Lower leg skin (tissue), 4 donors: Measurements from ENCODE around the gene CD99L2. TPM values are rescaled to one million over a fixed set of nuclear protein-coding genes. Genes with fewer than 3 reads are reported as not detected.
A peak's percentile ranks its signal among the peaks of the same experiment; 100 is the strongest.

Source experiments
- DNase-seq, 2 donors: peaks; one replicate each; pipeline ENCODE4 v3.0.0-alpha.2; 2019; ENCODE audit warnings: low spot score in 2 of 2
- H3K4me3 ChIP-seq: fragments of 200-600 bp; sonication (generic); 2 replicates; pipeline ENCODE4 v1.5.1; 2017; ENCODE audit warnings: mild to moderate bottlenecking, low read depth; ENCODE audit not compliant: poor library complexity, severe bottlenecking
- CTCF ChIP-seq, 3 donors: fragments of 450-650 bp; IDR thresholded peaks; one replicate each; pipeline ENCODE4 v1.5.1; 2016; ENCODE audit warnings: antibody characterized with exemption in 3 of 3, mild to moderate bottlenecking in 3 of 3, moderate library complexity in 2 of 3
- POLR2A ChIP-seq, 2 donors: fragments of 450-650 bp; IDR thresholded peaks; one replicate each; pipeline ENCODE4 v1.6.1; 2016 to 2017; ENCODE audit warnings: antibody characterized with exemption in 2 of 2, mild to moderate bottlenecking in 1 of 2, moderate library complexity in 1 of 2
- WGBS, 2 donors: methylation state at CpG; one replicate each; pipeline ENCODE4 v1.1.5; 2018; 5-methylcytosine and 5-hydroxymethylcytosine counted together
- intact Hi-C: fragments of 100-400 bp; cut with DNase I; formaldehyde crosslinking; loops from one replicate; pipeline ENCODE4 v1.15.0; 2023; ENCODE audit warnings: low total_unique reads
- total RNA-seq, 4 donors: library from RNA; depleted of rRNA; stranded (reverse); fragments of >200 nt; gene quantifications; one replicate each; pipeline ENCODE4 v1.1.0, GENCODE V29; 2016

Gene CD99L2
- total RNA-seq, 4 donors from 2014 or later, result 7.5 to 26.8 (median 17.3) TPM

DNA sequence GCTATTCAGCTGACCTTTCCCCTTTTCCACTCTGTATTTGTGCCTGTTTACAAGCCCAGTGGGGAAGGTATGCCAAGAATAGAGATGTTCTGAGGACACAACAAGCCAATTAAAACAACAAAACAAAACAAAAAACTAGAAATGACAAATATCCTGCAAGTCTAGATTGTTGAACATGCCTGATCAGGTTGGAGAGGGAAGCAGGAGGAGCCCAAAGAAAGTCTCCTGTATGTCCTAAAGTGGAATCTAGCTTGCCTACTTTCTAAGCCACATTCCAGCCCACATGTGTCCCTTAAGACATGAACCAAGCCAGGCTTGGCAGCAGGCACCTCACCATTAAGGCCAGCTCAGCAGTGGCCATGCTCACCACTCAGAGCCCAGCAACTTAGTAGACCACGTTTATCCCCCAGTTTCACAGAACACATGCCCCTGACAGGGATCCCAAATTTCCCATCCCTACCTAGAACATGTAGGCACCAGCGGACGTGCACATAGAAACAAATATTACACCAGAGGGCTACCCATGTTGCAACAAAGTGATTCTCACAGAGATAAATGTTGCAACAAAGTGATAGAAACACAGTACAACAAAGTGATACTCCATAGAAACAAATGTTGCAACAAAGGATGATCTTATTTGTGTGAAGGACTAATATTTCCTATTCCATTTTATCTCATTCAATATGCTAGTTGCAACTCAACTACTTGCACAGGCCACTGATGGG, 48.3 kb downstream of the CD99L2 start:
- intact Hi-C loops, result no loop called here
- H3K4me3 ChIP-seq, result no peak overlapping the region
- TF ChIP-seq POLR2A (IDR thresholded peaks at IDR 0.05) (no peak), CTCF (IDR thresholded peaks at IDR 0.05) (no peak)
- no peak for DNase-seq
- 54 to 65% methylated on average over 2 to 3 of the region's 3 CpGs for WGBS, 2 donors

GRCh38 chrX:150849486-150849885, 49.0 kb downstream of the CD99L2 start:
- H3K4me3 ChIP-seq, result no peak overlapping the region
- no peak for DNase-seq
- 92 to 100% methylated on average over 2 of the region's 2 CpGs for WGBS, 2 donors
- no peak for TF ChIP-seq POLR2A (IDR thresholded peaks at IDR 0.05)
- TF ChIP-seq CTCF (IDR thresholded peaks at IDR 0.05), result no peak
- intact Hi-C loops, result no loop called here

DNA sequence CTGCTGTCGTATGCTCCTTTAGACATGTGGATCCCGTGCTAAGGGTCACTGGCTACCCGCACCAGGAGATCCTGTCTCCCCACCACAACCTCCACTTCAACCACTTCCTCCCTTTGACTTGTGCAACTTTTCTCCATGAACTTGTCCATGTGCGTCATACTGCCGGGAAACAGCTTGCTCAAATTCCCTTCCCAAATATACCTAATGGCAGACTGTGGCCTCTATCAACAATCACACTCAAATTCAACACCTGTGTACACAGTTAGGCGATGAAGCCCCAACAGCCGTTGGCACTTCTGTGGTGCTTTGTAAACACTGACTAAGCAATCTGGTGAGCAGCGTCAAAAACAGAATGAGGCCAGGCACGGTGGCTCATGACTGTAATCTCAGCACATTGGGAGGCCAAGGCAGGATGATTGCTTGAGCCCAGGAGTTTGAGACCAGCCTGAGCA, 49.5 kb downstream of the CD99L2 start:
- intact Hi-C loops, result no loop called here
- TF ChIP-seq CTCF (IDR thresholded peaks at IDR 0.05), result no peak
- TF ChIP-seq POLR2A (IDR thresholded peaks at IDR 0.05), result no peak
- 67 to 82% methylated on average over 9 of the region's 9 CpGs for WGBS, 2 donors
- no peak overlapping the region for H3K4me3 ChIP-seq
- peak in 1 of 2 donors; percentile 13 for DNase-seq

DNA sequence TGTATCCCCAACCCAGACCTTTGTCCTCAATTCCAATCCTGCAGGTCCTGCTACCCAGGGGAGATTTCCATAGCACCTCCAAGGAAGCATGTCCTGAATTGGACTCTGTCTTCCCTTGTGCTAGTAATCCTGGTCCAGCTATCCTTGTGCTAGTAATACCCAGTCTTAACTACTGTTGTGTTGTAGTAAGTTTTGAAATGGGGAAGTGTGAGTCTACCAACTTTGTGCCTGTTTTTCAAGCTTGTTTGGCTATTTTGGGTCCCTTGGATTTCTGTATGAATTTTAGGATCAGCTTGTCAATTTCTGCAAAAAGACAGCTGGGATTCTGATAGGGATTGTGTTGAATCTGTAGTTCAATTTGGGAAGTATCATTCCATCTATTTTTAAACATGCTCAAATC, 51.4 kb downstream of the CD99L2 start:
- TF ChIP-seq POLR2A (IDR thresholded peaks at IDR 0.05) (no peak), CTCF (IDR thresholded peaks at IDR 0.05) (no peak)
- no peak overlapping the region for H3K4me3 ChIP-seq
- intact Hi-C loops, result no loop called here
- DNase-seq, result no peak

- no peak overlapping the region for H3K4me3 ChIP-seq
- TF ChIP-seq POLR2A (IDR thresholded peaks at IDR 0.05) (no peak), CTCF (IDR thresholded peaks at IDR 0.05) (no peak)
- intact Hi-C loops, result no loop called here
- no peak for DNase-seq
- 89 to 91% methylated on average over 5 of the region's 5 CpGs for WGBS, 2 donors
These were observed 52.3 kb downstream of the CD99L2 start for GRCh38 chrX:150846130-150846529.

- no peak overlapping the region for H3K4me3 ChIP-seq
- 63 to 74% methylated on average over 3 of the region's 3 CpGs for WGBS, 2 donors
- TF ChIP-seq CTCF (IDR thresholded peaks at IDR 0.05), result no peak
- TF ChIP-seq POLR2A (IDR thresholded peaks at IDR 0.05), result no peak
- DNase-seq, result no peak
- intact Hi-C loops, result no loop called here
These were observed 53.4 kb downstream of the CD99L2 start for GRCh38 chrX:150845091-150845490.
